NCI-H460 (cell line): Measurements from ENCODE around the gene CFAP20DC. TPM values are rescaled to one million over a fixed set of nuclear protein-coding genes. Genes with fewer than 3 reads are reported as not detected.
A peak's percentile ranks its signal among the peaks of the same experiment; 100 is the strongest.
"Not testable (repeated sequence)": the region's sequence is repeated elsewhere in the genome, so short reads cannot be mapped to it uniquely, and the experiment has no call there.

Experiments used
- DNase-seq: peaks from one replicate; pipeline ENCODE4 v3.0.0-alpha.2; 2016; ENCODE audit warnings: low read depth; ENCODE audit errors: extremely low read depth
- polyA plus RNA-seq: library from polyadenylated mRNA; depleted of rRNA; stranded (reverse); fragments of >200 nt; gene quantifications from 2 replicates; pipeline ENCODE4 v1.2.3, GENCODE V29; 2014; cell fraction: nucleus; rRNA removed
- total RNA-seq: library from RNA; depleted of rRNA; stranded (reverse); fragments of >200 nt; shearing (Covaris generic); gene quantifications from 2 replicates; pipeline ENCODE4 v1.2.3, GENCODE V29; 2014; rRNA removed

CFAP20DC gene
- 0.98 and 2.6 TPM in 2 replicates for total RNA-seq
- 0.79 and 2.8 TPM in 2 replicates for polyA plus RNA-seq

- peak; percentile 82 for DNase-seq
Measured at GRCh38 chr3:59049671-59050331, at the start of gene CFAP20DC. TSS of gene CFAP20DC (minus strand) at chr3:59050025. CDS start at chr3:59049631, 394 bp downstream.

DNA sequence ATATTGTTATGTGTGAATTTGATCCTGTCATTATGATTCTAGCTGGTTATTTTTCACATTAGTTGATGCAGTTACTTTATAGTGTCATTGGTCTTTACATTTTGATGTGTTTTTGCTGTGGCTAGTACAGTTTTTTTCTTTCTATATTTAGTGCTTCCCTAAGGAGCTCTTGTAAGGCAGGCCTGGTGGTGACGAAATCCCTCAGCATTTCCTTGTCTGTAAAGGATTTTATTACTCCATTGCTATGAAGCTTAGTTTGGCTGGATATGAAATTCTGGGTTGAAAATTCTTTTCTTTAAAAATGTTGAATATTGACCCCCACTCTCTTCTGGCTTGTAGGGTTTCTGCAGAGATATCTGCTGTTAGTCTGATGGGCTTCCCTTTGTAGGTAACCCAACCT lies 48.7 kb upstream of the CFAP20DC start:
- not testable (repeated sequence) for DNase-seq

DNA sequence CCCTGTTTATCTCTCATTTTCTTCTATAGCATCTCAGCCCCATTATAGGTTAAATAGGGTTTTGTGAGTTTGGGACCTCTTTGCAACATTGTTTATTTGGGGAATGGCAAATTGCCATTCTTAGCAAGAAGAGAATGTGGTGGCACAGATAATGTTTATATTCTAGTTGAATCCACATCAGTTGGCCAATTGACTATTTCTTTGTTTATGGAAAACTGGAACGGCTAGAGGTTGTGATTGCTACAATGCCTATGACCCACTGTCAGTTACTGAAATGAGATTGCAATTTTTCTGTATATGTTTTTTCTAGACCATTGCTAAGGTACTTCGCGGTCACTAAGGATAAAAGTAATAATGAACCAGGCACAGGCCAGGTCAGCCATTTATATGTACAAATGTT lies 44.6 kb upstream of the CFAP20DC start:
- DNase-seq = no peak

DNA sequence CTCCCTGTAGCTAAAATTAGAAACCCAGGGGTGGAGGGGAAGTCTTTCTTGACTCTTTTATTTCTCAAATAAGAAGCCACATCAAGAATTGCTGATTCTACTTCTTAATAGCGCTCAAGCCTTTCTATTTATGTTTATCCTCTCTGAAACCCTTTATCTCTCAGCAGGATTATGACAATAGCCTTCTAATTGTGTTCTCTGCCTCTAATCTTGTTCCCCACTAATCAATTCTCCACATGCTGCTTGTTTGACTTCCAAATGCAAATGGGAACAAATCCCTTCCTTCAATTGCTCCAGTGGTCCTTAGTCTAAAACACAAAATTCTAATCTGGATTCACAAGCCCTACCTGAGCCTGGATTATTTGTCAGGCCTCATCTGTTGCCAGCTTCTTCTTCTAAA lies 43.7 kb upstream of the CFAP20DC start:
- no peak for DNase-seq

- DNase-seq = no peak
Measured at GRCh38 chr3:59088761-59089160, 38.9 kb upstream of the CFAP20DC start.

GRCh38 chr3:59085976-59086375 lies 36.2 kb upstream of the CFAP20DC start:
- no peak for DNase-seq

DNA sequence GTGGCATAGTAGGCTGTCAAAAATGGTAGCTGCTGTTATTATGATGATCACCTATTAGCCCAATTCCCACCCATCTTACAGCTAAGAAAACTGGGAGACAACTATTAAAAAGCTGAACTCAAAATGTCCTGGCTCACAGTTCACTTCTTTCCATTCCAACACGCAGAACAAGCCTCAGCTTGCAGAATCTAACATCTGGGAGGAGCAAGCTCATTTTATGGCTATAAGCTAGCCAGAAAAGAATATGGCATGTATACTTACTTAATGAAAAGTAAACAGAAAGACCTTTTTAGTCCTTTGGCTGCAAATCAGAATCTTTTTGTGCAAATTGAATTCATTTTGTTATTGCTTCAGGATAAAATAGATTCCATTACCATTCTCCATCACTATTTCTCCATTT lies 34.8 kb upstream of the CFAP20DC start:
- DNase-seq = no peak

DNA sequence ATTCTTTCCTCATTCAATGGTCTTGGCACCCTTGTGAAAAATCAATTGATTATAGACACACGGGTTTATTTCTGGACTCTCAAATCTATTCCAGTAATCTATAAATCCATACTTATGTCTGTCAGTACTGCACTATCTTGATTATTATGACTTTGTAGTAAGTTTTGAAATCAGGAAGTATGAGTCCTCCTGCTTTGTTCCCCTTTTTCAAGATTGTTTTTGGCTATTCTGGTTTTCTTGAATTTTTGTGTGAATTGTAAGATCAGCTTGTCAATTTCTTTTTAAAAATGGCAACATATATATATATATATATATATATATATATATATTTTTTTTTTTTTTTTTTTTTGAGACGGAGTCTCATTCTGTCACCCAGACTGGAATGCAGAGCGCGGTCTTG lies 32.3 kb upstream of the CFAP20DC start:
- no peak for DNase-seq

DNA sequence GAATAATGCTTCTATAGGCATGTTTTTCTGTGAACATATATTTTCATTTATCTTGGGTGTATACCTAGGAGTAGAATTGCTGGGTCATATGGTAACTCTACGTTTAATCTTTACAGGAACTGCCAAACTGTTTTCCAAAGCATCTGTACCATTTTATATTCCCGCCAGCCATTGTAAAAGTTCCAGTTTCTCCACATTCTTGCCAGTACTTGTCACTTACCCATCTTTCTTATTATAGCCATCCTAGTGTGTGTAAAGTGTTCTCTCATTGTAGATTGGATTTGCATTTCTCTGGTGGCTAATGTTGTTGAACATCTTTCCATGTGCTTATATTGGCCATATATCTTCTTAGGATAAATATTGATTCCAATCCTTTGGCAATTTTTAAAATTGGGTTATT lies 31.2 kb upstream of the CFAP20DC start:
- no peak for DNase-seq

DNA sequence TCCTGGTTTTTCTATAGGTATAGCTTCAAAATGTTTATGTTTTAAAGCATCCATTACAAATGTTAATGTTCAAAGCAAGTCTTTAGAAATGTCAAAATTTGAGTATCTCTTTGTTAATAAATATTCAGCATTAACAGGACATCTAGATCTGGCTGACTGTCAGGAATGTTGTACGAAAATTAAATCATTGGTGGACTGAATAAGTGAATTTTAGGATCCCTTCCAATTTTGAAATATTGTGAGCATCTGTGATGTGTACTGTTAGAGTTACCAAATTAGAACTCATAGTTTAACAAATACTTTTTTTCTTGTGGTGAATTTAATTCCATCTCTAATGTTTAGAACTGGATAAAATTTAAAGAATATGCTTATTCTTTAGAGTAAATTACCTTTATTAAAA lies 30.1 kb upstream of the CFAP20DC start:
- DNase-seq = no peak

DNA sequence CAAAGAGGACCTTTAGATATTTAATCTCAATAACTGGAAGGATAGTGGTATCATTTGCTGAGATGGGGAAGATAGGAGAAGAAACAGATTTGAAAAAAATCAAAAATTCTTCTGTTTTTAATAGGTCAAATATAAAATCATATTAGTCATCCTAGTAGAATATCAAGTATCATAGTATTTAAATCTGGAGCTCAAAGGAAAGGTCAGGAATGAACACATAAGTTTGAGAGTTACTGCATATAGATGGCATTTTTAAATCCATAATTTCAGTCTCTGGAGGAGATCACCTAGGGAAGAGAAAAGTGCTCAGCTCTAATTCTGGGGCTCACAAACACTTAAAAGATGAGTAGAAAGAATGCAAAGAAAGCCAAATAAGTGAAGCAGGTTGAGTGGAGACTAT lies 24.9 kb upstream of the CFAP20DC start:
- DNase-seq = no peak

GRCh38 chr3:59072681-59073080 lies 22.9 kb upstream of the CFAP20DC start:
- DNase-seq = no peak

- DNase-seq = no peak
Measured at GRCh38 chr3:59069838-59070237, 20.0 kb upstream of the CFAP20DC start.

DNA sequence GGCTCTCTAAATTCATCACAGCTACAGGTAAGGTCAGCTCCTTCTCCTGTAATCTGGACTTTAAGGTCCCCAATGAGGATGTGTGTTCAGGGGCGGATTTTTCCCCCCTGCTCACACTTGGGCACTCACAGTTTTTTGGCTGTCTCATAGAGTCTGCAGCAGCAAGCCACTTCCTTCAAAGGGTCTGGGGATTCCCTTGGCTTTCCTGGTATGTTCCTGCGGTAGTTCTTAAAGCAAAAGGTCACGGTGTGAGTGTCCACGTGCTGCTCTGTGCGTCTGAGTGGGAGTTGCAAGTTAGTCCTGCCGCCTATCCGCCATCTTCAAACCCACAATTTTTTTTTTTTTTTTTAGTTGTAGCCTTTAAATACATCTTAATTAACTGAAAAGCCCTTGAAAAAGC lies 15.4 kb upstream of the CFAP20DC start:
- no peak for DNase-seq

DNA sequence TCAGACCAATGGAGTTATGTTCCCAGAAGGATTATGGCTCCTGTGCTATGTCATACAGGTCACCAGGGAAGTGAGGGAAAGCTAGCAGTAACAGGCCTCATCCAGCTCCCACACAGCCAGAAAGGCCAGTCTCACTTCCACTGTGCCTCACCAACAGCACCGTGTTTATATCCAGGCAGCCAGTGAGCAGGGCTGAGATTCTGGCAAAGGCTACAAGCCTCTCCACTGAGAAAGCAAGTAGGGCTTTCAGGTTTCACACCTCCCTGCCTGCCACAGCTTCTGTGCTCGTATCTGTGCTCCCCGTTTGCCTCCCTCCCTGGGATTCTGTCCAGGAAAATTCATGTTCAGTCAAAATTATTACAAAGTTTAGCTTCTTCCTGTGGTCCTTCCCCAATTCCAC lies 14.9 kb upstream of the CFAP20DC start:
- no peak for DNase-seq

GRCh38 chr3:59064276-59064675 lies 14.5 kb upstream of the CFAP20DC start:
- DNase-seq = no peak

- no peak for DNase-seq
Measured at GRCh38 chr3:59056706-59057105, 6.9 kb upstream of the CFAP20DC start.

GRCh38 chr3:59052803-59053411 lies 3.1 kb upstream of the CFAP20DC start:
- peak; percentile 32 for DNase-seq

- not testable (repeated sequence) for DNase-seq
Measured at GRCh38 chr3:59050811-59051414, 1.1 kb upstream of the CFAP20DC start.

GRCh38 chr3:59046839-59047238 lies 3.0 kb downstream of the CFAP20DC start:
- DNase-seq = no peak

DNA sequence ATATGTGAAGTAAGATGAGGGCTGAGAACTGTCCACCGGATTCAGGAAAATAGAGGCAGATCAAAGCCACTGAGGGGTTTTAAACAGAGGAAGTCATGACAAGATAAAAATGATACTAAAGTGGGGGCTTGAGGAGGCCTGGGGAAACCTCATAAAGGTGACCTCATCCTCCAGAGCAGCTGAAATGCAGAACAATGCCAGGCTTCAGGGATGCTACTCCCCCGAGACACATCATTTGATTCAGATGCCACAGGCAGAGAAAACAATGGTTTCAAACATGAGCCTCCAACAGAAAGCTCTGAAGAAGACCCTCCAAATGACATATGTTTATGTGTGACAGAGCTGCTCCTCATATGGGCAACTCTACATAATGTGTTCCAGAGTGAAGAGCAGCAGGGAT lies 6.4 kb downstream of the CFAP20DC start:
- DNase-seq = no peak

GRCh38 chr3:59040902-59041301 lies 8.9 kb downstream of the CFAP20DC start:
- DNase-seq = no peak
